Stimulated activated CD8-positive, alpha-beta memory T cell treated with anti-CD3 and anti-CD28 coated beads, Interleukin-7, amount 100 ng/mL, for 48 hours (primary cell): ENCODE measurements around the gene KCNH3.
"Not testable (repeated sequence)": the region's sequence is repeated elsewhere in the genome, so short reads cannot be mapped to it uniquely, and the experiment has no call there.

Source experiments
- DNase-seq, 2 donors: peaks; one replicate each; pipeline ENCODE4 v3.0.0-alpha.2; 2020; ENCODE audit warnings: low read depth in 1 of 2; ENCODE audit errors: extremely low read depth in 1 of 2

The KCNH3 gene

GRCh38 chr12:49538510-49539403 lies at the start of gene KCNH3:
TSS of gene KCNH3 (plus strand) at chr12:49539030. CDS start at chr12:49539417, 387 bp downstream.
- peak; percentile 54 to 72 for DNase-seq

- no peak for DNase-seq
Observed at GRCh38 chr12:49489154-49489553, 49.7 kb upstream of the KCNH3 start.

- DNase-seq = no peak
Observed at GRCh38 chr12:49489720-49490119, 49.1 kb upstream of the KCNH3 start.

GRCh38 chr12:49491823-49492222 lies 47.0 kb upstream of the KCNH3 start:
- no peak for DNase-seq

- DNase-seq = no peak
Observed at GRCh38 chr12:49493900-49494299, 44.9 kb upstream of the KCNH3 start.

- DNase-seq = no peak
Observed at GRCh38 chr12:49496417-49497360, 42.1 kb upstream of the KCNH3 start.

- DNase-seq = no peak
Observed at GRCh38 chr12:49501895-49502294, 36.9 kb upstream of the KCNH3 start.

GRCh38 chr12:49502590-49502989 lies 36.2 kb upstream of the KCNH3 start:
- DNase-seq = no peak

- DNase-seq = no peak
Observed at GRCh38 chr12:49503674-49504180, 35.1 kb upstream of the KCNH3 start.

- no peak for DNase-seq
Observed at GRCh38 chr12:49505672-49506071, 33.2 kb upstream of the KCNH3 start.

- DNase-seq = no peak
Observed at GRCh38 chr12:49507139-49507538, 31.7 kb upstream of the KCNH3 start.

GRCh38 chr12:49509681-49510080 lies 29.1 kb upstream of the KCNH3 start:
- DNase-seq = not testable (repeated sequence)

GRCh38 chr12:49511410-49511809 lies 27.4 kb upstream of the KCNH3 start:
- no peak for DNase-seq

- no peak for DNase-seq
Observed at GRCh38 chr12:49512546-49512945, 26.3 kb upstream of the KCNH3 start.

GRCh38 chr12:49515266-49515665 lies 23.6 kb upstream of the KCNH3 start:
- no peak for DNase-seq

- DNase-seq = no peak
Observed at GRCh38 chr12:49518914-49519573, 19.8 kb upstream of the KCNH3 start.

GRCh38 chr12:49519574-49519936 lies 19.3 kb upstream of the KCNH3 start:
- no peak for DNase-seq

- DNase-seq = no peak
Observed at GRCh38 chr12:49521389-49521788, 17.4 kb upstream of the KCNH3 start.

- DNase-seq = no peak
Observed at GRCh38 chr12:49524660-49525324, 14.0 kb upstream of the KCNH3 start.

- no peak for DNase-seq
Observed at GRCh38 chr12:49525942-49526341, 12.9 kb upstream of the KCNH3 start.
